Measurements from ENCODE around the gene C6orf89.

DNA sequence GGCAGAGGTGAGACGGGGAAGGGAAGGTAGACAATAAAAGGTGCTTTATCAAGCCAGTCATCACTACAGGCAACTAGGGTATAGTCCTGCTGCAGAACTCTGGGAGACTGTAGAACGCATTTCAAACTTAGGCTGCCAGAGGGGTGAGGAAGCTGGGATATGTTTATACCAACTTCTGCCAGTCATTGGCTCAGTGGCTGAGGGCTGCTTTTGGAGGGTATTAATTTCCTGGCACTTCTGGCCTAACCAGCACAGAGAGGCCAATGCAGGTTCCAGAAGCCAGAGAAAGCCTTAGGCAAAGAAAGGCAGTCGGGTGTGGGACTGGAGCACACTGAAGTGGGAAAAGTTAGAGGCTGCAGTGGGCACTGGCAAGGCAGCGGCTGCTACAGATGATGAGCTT lies 42.6 kb upstream of the C6orf89 start:
- TF ChIP-seq, protein P1, sequence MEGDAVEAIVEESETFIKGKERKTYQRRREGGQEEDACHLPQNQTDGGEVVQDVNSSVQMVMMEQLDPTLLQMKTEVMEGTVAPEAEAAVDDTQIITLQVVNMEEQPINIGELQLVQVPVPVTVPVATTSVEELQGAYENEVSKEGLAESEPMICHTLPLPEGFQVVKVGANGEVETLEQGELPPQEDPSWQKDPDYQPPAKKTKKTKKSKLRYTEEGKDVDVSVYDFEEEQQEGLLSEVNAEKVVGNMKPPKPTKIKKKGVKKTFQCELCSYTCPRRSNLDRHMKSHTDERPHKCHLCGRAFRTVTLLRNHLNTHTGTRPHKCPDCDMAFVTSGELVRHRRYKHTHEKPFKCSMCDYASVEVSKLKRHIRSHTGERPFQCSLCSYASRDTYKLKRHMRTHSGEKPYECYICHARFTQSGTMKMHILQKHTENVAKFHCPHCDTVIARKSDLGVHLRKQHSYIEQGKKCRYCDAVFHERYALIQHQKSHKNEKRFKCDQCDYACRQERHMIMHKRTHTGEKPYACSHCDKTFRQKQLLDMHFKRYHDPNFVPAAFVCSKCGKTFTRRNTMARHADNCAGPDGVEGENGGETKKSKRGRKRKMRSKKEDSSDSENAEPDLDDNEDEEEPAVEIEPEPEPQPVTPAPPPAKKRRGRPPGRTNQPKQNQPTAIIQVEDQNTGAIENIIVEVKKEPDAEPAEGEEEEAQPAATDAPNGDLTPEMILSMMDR (IDR thresholded peaks at IDR 0.05; ENCODE audit: low read length), result no peak
- TF ChIP-seq EZH2 (IDR thresholded peaks at IDR 0.05; ENCODE audit: borderline replicate concordance, low read length), result no peak

All from OCI-LY1 (cell line).